GM21576 (cell line): ENCODE measurements around the gene FUT8.

Source experiments
- ATAC-seq: cut with Tn5 transposase; IDR thresholded peaks from one replicate; pipeline ENCODE4 v1.9.1; 2021; ENCODE audit warnings: mild to moderate bottlenecking, moderate library complexity; ENCODE audit not compliant: unreplicated experiment

The FUT8 gene

GRCh38 chr14:65769151-65769550, 356.6 kb downstream of the FUT8 start:
- ATAC-seq: no peak

GRCh38 chr14:65770681-65771080, 358.2 kb downstream of the FUT8 start:
- no peak for ATAC-seq

DNA sequence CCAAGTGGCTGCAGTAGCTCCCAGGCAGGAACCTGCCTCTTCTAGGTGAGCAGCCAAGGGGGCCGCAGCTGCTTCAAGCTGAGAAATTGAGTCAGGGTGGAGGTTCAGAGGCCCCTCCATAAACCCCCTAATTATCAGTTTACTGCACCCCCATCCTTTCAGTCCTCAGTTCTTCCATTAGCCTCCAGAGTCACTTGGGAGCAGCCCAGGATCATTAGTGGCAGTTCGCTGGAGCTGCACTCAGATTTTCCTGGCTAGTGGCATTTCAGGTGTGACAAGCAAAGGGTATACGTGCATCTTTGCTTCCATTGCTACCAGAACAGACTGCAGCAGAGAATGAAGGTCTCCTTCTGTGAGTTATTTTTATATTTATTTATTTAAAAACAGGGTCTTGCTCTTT, 358.7 kb downstream of the FUT8 start:
- ATAC-seq: no peak

DNA sequence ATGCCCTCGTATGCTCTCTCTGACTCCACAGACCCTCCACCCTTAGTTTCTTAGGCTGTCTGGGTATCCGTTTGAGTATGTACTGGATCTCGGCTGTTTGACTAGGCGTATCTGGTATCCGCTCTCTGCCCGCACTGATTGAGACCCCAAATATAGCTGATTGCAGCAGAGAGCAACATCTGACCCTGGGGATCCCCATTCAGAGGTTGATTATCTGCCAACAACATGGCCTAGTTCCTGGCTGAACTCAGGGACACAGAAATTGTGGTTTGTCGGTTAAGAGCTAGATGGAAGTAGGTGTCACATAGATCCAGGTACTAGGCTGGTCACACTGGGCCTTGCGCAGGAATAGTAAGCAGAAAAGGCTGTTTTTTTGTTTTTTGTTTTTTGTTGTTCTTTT, 359.9 kb downstream of the FUT8 start:
- no peak for ATAC-seq

GRCh38 chr14:65772921-65773574, 360.5 kb downstream of the FUT8 start:
- ATAC-seq: no peak

DNA sequence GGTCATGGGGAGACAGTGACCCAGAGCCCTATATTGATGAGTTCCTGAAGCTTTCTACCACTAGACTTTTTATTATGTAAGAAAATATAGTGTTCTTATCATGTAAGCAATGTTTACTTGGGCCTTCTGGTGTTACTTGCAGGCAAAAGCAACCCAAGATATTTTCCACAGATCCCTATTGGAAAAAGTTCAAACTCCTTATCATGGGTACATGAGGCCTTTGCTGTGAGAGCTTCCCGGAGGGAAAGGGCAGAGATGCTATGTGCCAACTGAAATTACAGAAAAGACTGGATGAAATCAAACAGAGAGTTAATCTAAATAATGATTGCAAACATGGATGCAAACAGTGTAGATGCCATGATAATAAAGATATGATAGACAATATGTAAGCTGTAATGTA, 361.5 kb downstream of the FUT8 start:
- ATAC-seq: no peak

GRCh38 chr14:65776193-65776852, 363.8 kb downstream of the FUT8 start:
- ATAC-seq: no peak

DNA sequence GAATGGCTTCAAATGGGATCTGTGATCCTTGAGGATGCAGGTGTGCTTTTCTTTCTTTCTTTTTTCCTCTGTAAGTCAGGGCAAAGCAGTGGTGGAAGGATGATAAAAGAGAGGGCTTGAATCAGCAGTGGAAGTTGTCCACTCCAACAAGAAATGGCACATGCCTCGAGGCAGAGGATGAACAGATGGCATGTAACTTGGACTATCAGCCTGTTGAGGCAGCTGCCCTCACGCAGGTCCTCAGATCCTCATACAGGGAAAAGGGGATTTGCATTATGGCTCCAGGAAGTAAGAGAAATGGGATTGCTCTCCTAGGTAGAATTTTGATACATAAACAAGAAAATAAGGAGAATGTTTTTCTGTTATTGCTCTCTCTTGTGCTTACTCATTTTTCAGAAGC, 368.0 kb downstream of the FUT8 start:
- ATAC-seq: no peak

GRCh38 chr14:65783101-65783500, 370.6 kb downstream of the FUT8 start:
- no peak for ATAC-seq

DNA sequence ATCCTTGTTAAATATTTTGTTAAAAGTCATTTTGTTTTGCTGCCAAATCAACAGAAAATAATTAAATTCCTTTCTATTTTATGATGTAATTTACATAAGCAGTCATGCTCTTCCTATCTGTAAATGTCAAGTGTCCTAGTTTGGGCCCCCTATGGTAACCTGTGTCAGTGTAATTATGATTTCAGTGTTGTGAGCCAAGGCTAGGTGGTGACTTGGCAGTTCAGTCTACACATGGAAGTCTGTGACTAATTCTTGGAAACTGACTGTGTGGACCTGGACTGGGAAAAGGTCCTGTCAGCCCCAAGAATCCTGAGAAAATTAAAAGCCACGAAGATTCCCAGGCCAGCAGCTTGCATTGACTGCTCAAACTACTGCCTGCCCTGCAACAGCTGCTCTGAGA, 371.0 kb downstream of the FUT8 start:
- ATAC-seq: no peak

DNA sequence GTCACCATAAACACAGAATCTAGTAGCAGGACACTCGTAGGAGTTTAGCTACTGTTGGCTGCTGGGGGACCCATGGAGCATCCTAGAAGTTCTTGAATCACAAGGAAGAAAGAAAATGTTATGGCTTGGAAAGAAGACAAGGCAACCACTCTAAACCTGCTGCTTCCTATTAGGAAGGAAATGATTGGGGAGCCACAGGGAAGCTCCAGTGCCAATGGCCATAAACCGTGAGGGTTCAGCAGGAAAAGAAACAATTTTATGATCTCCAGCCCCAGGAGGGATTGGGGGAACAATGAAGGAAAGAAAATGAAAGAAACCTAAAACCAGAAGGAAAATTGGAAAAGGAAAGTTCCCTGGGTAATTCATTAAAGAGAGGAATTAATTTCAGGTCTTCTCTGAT, 372.0 kb downstream of the FUT8 start:
- no peak for ATAC-seq

DNA sequence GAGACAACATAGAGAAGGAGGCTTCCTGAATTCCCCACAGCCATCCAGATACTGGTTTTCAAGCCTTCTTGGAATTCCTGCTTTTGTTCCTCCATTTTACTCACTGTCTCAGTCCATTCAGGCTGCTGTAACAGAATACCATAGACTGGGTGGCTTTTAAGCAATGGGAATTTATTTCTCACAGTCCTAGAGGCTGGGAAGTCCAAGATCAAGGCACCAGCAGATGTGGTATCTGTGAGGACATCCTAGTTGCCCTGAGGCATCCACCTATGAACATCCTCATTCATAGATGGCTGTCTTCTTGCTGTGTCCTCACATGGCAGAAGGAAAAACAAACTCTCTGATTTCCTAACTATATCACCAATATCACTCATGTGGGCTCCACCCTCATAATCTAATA, 374.9 kb downstream of the FUT8 start:
- ATAC-seq: no peak

DNA sequence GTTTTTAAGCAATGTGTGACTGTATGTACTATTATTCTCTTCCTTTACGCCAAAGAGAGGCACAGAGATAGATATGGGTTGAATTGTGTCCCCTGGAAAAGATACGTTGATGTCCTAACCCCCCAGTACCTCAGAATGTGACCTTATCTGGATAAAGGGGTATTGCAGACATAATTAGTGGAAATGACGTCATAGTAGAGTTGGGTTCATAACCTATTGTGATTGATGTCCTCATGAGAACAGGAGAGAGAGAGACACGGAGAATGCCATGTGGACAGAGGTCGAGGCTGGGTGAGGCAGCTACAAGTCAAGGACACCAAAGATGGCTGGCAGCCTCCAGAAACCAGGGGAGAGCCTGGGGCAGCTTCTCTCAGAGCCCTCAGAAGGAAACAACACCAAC, 376.3 kb downstream of the FUT8 start:
- ATAC-seq: no peak

DNA sequence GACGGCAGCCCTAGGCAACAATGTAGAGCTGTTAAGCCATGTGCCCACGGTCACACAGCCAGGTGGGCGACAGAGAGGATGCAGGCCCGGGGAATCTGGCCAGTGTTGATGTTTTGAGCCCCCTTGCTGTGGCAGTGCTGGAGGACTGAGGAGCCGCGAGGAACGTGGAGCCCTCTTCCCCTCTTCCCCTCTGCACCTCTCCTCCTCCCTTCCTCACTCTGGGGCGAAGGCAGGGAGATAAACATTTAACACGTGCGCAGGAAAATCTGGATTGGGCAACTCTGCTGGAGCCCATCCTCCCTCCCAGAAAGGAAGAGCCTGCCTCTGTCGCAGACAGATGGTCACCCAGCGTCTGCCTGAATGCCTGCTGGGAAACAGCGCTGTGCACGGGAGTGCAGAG, 376.8 kb downstream of the FUT8 start:
- ATAC-seq: no peak

- ATAC-seq: no peak
Observed at GRCh38 chr14:65790172-65790815, 377.8 kb downstream of the FUT8 start.

GRCh38 chr14:65791191-65791981, 378.9 kb downstream of the FUT8 start:
- no peak for ATAC-seq

- ATAC-seq: no peak
Observed at GRCh38 chr14:65792208-65792905, 379.8 kb downstream of the FUT8 start.
